Measurements from ENCODE around the gene RASGRF1. TPM values are rescaled to one million over a fixed set of nuclear protein-coding genes. Genes with fewer than 3 reads are reported as not detected.
"Not testable (repeated sequence)": the region's sequence is repeated elsewhere in the genome, so short reads cannot be mapped to it uniquely, and the experiment has no call there.

The RASGRF1 gene
- total and polyA plus RNA-seq, 7 donors = 0.14 to 1.2 (median 0.58) TPM; not detected in 1

GRCh38 chr15:79115986-79116665 lies 25.5 kb upstream of the RASGRF1 start:
- no peaks in the 10 kb centered on the region for H3K9me3 ChIP-seq
- TF ChIP-seq EP300 (IDR thresholded peaks at IDR 0.05) = no peak
- no peak for TF ChIP-seq POLR2A (IDR thresholded peaks at IDR 0.05)
- TF ChIP-seq, protein P1, sequence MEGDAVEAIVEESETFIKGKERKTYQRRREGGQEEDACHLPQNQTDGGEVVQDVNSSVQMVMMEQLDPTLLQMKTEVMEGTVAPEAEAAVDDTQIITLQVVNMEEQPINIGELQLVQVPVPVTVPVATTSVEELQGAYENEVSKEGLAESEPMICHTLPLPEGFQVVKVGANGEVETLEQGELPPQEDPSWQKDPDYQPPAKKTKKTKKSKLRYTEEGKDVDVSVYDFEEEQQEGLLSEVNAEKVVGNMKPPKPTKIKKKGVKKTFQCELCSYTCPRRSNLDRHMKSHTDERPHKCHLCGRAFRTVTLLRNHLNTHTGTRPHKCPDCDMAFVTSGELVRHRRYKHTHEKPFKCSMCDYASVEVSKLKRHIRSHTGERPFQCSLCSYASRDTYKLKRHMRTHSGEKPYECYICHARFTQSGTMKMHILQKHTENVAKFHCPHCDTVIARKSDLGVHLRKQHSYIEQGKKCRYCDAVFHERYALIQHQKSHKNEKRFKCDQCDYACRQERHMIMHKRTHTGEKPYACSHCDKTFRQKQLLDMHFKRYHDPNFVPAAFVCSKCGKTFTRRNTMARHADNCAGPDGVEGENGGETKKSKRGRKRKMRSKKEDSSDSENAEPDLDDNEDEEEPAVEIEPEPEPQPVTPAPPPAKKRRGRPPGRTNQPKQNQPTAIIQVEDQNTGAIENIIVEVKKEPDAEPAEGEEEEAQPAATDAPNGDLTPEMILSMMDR (IDR thresholded peaks at IDR 0.05) = no peak
- TF ChIP-seq POLR2AphosphoS5 (IDR thresholded peaks at IDR 0.05) = no peak
- H3K27me3 ChIP-seq = no peaks in the 10 kb centered on the region
- no peak for DNase-seq
- H3K27ac ChIP-seq = no peak overlapping the region
- WGBS, 2 donors = 67 to 73% methylated on average over 7 of the region's 7 CpGs
- intact Hi-C loops (cut with DNase I) = no loop called here
- no peak overlapping the region for H3K4me3 ChIP-seq
- H3K4me1 ChIP-seq = no peaks in the 10 kb centered on the region
- H3K36me3 ChIP-seq = no peaks in the 10 kb centered on the region

- peaks cover 0 to 3% (median 0%) of the 10 kb centered on the region in 3 donors for H3K27me3 ChIP-seq
- intact Hi-C loops (cut with DNase I) = no loop called here
- no peak for DNase-seq
- WGBS, 2 donors = 63 to 80% methylated on average over 2 of the region's 2 CpGs
- H3K4me1 ChIP-seq = no peaks in the 10 kb centered on the region
- H3K4me3 ChIP-seq = no peak overlapping the region
- TF ChIP-seq POLR2AphosphoS5 (IDR thresholded peaks at IDR 0.05) (no peak), EP300 (IDR thresholded peaks at IDR 0.05) (no peak), POLR2A (IDR thresholded peaks at IDR 0.05) (no peak)
- TF ChIP-seq, protein P1 (IDR thresholded peaks at IDR 0.05) = no peak
- H3K36me3 ChIP-seq = no peaks in the 10 kb centered on the region
- H3K9me3 ChIP-seq = no peaks in the 10 kb centered on the region
- H3K27ac ChIP-seq = no peak overlapping the region
Observed at GRCh38 chr15:79113831-79114230, 23.3 kb upstream of the RASGRF1 start.

DNA sequence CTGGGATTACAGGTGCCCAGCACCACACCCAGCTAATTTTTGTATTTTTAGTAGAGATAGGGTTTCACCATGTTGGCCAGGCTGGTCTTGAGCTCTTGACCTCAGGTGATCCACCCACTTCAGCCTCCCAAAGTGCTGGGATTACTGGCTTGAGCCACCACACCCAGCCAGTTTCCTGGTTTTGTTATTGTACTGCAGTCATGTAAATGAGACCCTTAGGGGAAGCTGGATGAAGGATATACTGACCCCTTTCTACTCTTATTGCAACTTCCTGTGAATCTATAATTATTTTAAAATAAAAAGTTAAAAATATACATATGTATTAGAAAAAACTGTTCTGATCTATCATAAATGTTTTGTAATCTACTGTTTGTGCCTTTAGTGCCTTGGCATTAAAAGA lies 20.8 kb upstream of the RASGRF1 start:
- H3K27ac ChIP-seq; intact Hi-C loops (cut with DNase I); H3K4me3 ChIP-seq; H3K9me3 ChIP-seq; DNase-seq; H3K36me3 ChIP-seq; H3K27me3 ChIP-seq; H3K4me1 ChIP-seq: not testable (repeated sequence)

DNA sequence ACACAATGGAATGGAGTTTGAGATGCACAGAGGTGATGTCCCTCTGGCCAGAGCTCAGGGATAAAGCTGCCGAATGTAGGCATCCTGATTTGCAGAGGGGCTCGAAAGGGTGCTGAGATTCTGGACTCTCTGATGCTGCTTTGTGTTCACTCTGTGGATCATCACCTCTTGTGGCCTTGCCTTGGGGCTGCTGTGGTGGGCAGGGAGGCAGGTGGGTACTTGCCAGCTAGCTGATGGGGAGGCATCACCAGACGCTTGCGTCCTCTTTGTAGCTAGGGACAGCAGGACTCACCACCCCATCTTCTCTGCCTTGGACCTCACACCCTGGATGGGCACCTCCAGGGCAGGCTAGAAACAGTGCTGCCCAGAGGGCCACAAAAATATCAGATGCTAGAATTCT lies 14.6 kb upstream of the RASGRF1 start:
- H3K9me3 ChIP-seq = no peaks in the 10 kb centered on the region
- WGBS, 2 donors = 89 to 91% methylated on average over 4 of the region's 4 CpGs
- DNase-seq = no peak
- intact Hi-C loops (cut with DNase I) = no loop called here
- H3K4me1 ChIP-seq = no peaks in the 10 kb centered on the region
- no peak overlapping the region for H3K27ac ChIP-seq
- peaks cover 0 to 14% (median 5%) of the 10 kb centered on the region in 3 donors for H3K27me3 ChIP-seq
- no peak overlapping the region for H3K4me3 ChIP-seq
- TF ChIP-seq, protein P1 (IDR thresholded peaks at IDR 0.05) = no peak
- TF ChIP-seq EP300 (IDR thresholded peaks at IDR 0.05) (no peak), POLR2AphosphoS5 (IDR thresholded peaks at IDR 0.05) (no peak), POLR2A (IDR thresholded peaks at IDR 0.05) (no peak)
- H3K36me3 ChIP-seq = no peaks in the 10 kb centered on the region

DNA sequence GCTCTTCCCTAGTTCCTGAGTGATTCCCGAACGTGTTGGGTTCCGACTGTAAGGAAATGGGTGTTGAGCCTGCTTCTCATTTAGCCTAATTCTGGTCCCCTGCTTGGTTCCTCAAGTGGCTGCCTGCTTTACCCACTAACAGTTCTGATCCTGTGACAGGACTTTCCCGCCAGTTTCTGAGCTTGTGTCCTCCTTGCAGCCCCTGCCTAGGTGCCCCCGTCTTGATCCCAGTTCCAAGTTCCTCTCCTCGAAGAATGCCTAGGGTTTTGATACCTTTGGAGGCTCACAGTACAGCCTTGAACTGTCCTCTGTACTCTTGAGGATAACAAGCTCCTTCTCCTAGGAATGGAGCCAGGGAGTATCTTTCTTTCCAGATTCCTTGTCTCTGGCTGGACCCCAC lies 12.0 kb upstream of the RASGRF1 start:
- Histone ChIP-seq H3K4me1 (no peaks in the 10 kb centered on the region), H3K27ac (no peak overlapping the region), H3K4me3 (no peak overlapping the region), H3K27me3 (peaks cover 0 to 26% (median 11%) of the 10 kb centered on the region in 3 donors), H3K36me3 (no peaks in the 10 kb centered on the region), H3K9me3 (no peaks in the 10 kb centered on the region)
- WGBS, 2 donors = 83 to 84% methylated on average over 6 of the region's 6 CpGs
- intact Hi-C loops (cut with DNase I) = no loop called here
- no peak for TF ChIP-seq POLR2AphosphoS5 (IDR thresholded peaks at IDR 0.05)
- TF ChIP-seq POLR2A (IDR thresholded peaks at IDR 0.05) = no peak
- no peak for TF ChIP-seq EP300 (IDR thresholded peaks at IDR 0.05)
- TF ChIP-seq, protein P1 (IDR thresholded peaks at IDR 0.05) = no peak
- no peak for DNase-seq
